Uterus (tissue), 4 donors: ENCODE data around the gene ST8SIA2. TPM values are rescaled to one million over a fixed set of nuclear protein-coding genes. Genes with fewer than 3 reads are reported as not detected.

Source experiments
- DNase-seq, 2 donors: peaks; one replicate each; pipeline ENCODE4 v3.0.0-alpha.2; 2019 to 2020
- H3K27ac ChIP-seq, 2 donors: fragments of 200-600 bp; sonication (generic); 1 replicate in 1 of 2; 2 replicates in 1 of 2; pipeline ENCODE4 v1.5.1; 2016 to 2018
- H3K27me3 ChIP-seq, 2 donors: fragments of 200-600 bp; sonication (generic); one replicate each; pipeline ENCODE4 v1.5.1; 2018 to 2019; ENCODE audit warnings: control low read depth in 1 of 2
- H3K36me3 ChIP-seq, 2 donors: fragments of 200-600 bp; sonication (generic); one replicate each; pipeline ENCODE4 v1.5.1; 2019; ENCODE audit warnings: control low read depth in 1 of 2
- H3K4me1 ChIP-seq, 2 donors: fragments of 200-600 bp; sonication (generic); one replicate each; pipeline ENCODE4 v1.5.1; 2018 to 2019; ENCODE audit warnings: control low read depth in 1 of 2
- H3K4me3 ChIP-seq, 2 donors: fragments of 200-600 bp; sonication (generic); 1 replicate in 1 of 2; 2 replicates in 1 of 2; pipeline ENCODE4 v1.5.1; 2018 to 2019; ENCODE audit warnings: mild to moderate bottlenecking in 1 of 2
- H3K9me3 ChIP-seq, 2 donors: fragments of 200-600 bp; sonication (generic); one replicate each; pipeline ENCODE4 v1.5.1; 2019; ENCODE audit warnings: control low read depth in 1 of 2
- CTCF ChIP-seq, 4 experiments: fragments of 200-600 bp in 2 of 4; fragments of 450-650 bp in 2 of 4; sonication (generic) in 2 of 4; IDR thresholded peaks; one replicate each; pipeline ENCODE4 v1.5.1; 2016 to 2019; ENCODE audit warnings: antibody characterized with exemption in 4 of 4, mild to moderate bottlenecking in 2 of 4, moderate library complexity in 1 of 4
- POLR2A ChIP-seq, 2 donors: fragments of 450-650 bp; IDR thresholded peaks; one replicate each; pipeline ENCODE4 v1.6.1; 2016; ENCODE audit warnings: antibody characterized with exemption in 2 of 2, mild to moderate bottlenecking in 1 of 2, moderate library complexity in 1 of 2
- intact Hi-C: fragments of 100-400 bp; cut with DNase I; formaldehyde crosslinking; loops from one replicate; pipeline ENCODE4 v1.15.1; 2023; ENCODE audit warnings: low total_unique reads
- total RNA-seq, 4 donors: library from RNA; depleted of rRNA in 3 of 4; stranded (reverse); fragments of >200 nt in 3 of 4; gene quantifications; one replicate each; pipeline versions ENCODE4 v1.1.0 to v1.2.4, GENCODE V29; 2014 to 2023
- donor health status: DM: yes; HTN: yes; CAD: no.

The ST8SIA2 gene
- total RNA-seq, 4 donors from 2014 or later = 4.1 TPM; not detected in 3

DNA sequence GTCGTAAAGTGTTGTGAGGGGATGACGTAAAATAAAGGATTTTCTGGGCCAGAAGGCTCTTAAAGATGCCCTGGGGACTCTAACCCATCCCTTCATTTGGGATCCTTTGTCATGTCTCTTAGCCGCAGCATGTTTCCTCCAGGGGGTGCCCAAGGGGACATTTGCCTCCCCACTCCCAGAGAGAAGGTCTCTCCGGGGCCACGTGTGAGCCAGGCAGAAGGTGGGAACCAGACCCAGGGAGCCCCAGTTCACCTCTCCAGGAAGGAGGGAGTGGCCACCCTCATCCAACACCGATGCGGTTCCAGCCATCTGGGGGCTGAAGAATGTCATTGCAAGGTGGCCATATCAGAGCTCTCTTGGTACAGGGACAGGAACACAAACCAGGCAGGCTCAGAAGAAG lies 25.2 kb downstream of the ST8SIA2 start:
- intact Hi-C loops = no loop called here
- H3K4me1 ChIP-seq = no peaks in the 10 kb centered on the region
- H3K27me3 ChIP-seq = no peaks in the 10 kb centered on the region
- no peak for DNase-seq
- H3K36me3 ChIP-seq = no peaks in the 10 kb centered on the region
- no peaks in the 10 kb centered on the region for H3K9me3 ChIP-seq
- no peak overlapping the region for H3K27ac ChIP-seq
- TF ChIP-seq CTCF (IDR thresholded peaks at IDR 0.05) (no peak), POLR2A (IDR thresholded peaks at IDR 0.05) (no peak)
- H3K4me3 ChIP-seq = no peak overlapping the region

DNA sequence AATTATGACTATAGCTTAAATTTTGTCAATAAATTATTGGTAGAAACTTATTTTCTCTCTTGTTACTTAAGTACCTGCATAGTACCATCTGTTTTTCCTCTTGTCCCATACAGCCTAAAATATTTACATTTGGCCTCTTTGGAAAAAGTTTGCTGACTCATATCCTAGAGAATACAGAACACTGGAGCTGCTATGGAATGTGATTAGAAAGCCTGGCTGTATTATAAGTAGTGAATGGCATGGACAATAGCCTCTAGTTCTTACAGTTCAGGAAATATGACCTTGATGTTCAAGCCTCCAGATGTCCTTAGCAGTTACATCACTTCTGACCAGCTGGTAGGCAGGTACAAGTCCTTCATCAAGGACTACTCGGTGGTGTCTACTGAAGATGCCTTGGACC lies 28.3 kb downstream of the ST8SIA2 start:
- Histone ChIP-seq H3K9me3 (no peaks in the 10 kb centered on the region), H3K27ac (no peak overlapping the region), H3K27me3 (no peaks in the 10 kb centered on the region), H3K36me3 (no peaks in the 10 kb centered on the region), H3K4me3 (no peak overlapping the region), H3K4me1 (no peaks in the 10 kb centered on the region)
- TF ChIP-seq CTCF (IDR thresholded peaks at IDR 0.05) (no peak), POLR2A (IDR thresholded peaks at IDR 0.05) (no peak)
- no peak for DNase-seq
- intact Hi-C loops = no loop called here

DNA sequence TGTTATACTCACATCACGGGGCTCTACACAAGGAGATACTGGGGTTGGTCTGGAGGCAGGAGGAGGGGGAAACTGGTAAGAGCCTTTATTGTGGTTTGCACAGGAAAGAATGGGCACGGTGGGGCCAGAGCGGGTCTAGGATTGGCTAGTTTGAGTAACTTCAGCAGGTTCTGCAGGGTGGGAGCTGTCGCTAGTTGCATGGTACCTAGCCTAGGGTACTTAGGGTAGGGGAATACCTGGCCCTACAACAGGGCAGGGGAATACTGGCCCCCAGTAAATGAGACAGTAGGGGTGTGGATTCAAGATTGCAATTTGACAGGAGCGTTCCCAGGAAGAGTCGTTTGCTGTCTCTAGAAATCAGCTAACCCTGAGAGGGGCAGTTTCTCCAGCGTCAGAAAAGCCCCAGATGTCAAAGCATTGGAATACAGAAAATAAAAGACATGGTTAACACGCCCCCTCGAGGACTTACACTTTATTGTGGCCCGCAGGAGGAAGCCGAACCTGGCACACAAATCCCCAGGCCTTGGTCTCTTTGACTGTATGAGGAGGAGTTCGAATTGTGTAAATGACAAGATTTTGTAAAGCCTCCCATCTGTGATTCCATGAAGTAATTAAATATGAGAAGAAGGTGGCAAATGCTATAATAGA lies 32.0 kb downstream of the ST8SIA2 start:
- H3K27me3 ChIP-seq = no peaks in the 10 kb centered on the region
- H3K4me3 ChIP-seq = no peak overlapping the region
- intact Hi-C loops = no loop called here
- H3K9me3 ChIP-seq = no peaks in the 10 kb centered on the region
- H3K4me1 ChIP-seq = no peaks in the 10 kb centered on the region
- TF ChIP-seq POLR2A (IDR thresholded peaks at IDR 0.05) (no peak), CTCF (IDR thresholded peaks at IDR 0.05) (no peak)
- DNase-seq = no peak
- no peak overlapping the region for H3K27ac ChIP-seq
- no peaks in the 10 kb centered on the region for H3K36me3 ChIP-seq

DNA sequence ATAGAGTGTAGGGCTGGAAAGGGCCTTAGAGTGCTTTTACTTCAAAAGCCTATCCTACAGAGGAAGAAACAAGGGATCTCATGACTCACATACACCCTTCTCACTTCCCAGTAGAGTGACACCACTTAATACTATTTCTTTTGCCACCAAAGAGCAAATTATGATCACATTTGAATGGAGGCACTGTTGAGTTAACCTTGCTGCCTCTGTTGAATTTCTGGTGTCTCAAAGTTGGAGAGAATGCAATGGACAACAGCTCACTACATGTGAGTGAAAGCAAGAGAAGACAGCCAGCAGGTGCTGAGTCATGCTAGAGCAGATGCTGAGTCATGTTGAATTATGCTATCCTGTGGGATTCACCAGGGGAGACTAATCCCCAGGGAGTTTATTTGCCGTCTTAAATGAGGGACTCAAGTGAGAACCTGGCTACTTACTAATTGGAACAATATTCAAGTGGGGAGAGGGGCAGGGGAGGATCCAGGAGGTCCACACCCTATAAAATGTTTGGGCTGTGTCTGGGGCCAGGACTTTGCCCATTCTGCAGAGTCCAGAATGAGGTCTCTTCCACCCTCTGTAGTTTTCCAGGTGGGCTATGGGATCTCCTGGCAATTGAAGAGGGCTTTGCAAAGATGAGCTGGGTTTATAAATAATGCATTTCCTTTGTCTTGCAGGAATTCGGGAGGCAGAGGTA lies 35.8 kb downstream of the ST8SIA2 start:
- no peak overlapping the region for H3K27ac ChIP-seq
- H3K4me1 ChIP-seq = no peaks in the 10 kb centered on the region
- H3K9me3 ChIP-seq = no peaks in the 10 kb centered on the region
- DNase-seq = no peak
- H3K4me3 ChIP-seq = no peak overlapping the region
- intact Hi-C loops = no loop called here
- no peak for TF ChIP-seq POLR2A (IDR thresholded peaks at IDR 0.05)
- no peak for TF ChIP-seq CTCF (IDR thresholded peaks at IDR 0.05)
- no peaks in the 10 kb centered on the region for H3K27me3 ChIP-seq
- no peaks in the 10 kb centered on the region for H3K36me3 ChIP-seq

DNA sequence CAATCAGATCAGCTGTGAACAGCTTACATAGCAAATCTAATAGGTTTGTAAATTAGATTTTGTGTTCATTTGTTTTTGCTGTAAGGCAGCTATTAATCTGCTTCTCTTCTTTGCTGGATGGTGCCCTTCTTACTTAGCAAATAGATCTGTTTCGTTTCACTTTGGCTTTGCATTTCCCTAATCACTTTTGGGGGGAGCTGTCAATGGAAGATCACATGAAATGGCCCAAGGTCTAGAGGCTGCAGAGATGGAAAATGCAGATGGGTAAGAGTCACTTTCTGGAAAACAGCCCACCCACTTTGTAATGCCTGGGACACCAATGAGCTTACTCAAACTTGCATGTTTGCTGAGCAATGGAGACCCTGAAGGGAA lies 36.4 kb downstream of the ST8SIA2 start:
- Histone ChIP-seq H3K4me1 (no peaks in the 10 kb centered on the region), H3K9me3 (no peaks in the 10 kb centered on the region), H3K4me3 (no peak overlapping the region), H3K27ac (no peak overlapping the region), H3K36me3 (no peaks in the 10 kb centered on the region), H3K27me3 (no peaks in the 10 kb centered on the region)
- TF ChIP-seq CTCF (IDR thresholded peaks at IDR 0.05) = no peak
- no peak for TF ChIP-seq POLR2A (IDR thresholded peaks at IDR 0.05)
- intact Hi-C loops = no loop called here
- DNase-seq = no peak
